ENCODE data around the gene LCN10. TPM values are rescaled to one million over a fixed set of nuclear protein-coding genes. Genes with fewer than 3 reads are reported as not detected.
A peak's percentile ranks its signal among the peaks of the same experiment; 100 is the strongest.

LCN10 gene
- total RNA-seq, 2 experiments from 2014 or later = 0.83 to 1.0 TPM

DNA sequence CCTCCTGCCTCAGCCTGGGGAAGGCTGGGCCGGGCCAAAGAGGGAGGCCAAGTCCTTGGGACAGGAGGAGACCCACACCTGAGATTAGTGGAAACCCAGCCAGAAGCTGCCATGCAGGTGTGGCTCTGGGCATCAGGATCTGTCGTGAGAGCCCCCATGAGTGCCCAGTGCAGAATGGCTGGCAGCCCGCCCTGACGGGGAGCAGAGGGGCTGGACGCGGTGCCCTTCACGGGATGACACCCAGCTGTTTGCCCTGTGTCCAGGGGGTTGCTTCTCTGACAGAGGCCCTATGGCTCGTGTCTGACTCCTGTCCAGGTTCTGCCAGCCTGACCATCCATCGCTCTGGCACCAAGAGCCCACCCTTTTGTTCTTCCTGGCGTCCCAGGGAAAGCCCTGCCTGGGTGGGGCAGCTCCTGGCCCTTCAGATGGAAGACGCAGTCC is 21.8 kb downstream of the LCN10 start:
- no peaks in the 10 kb centered on the region for H3K9me3 Mint-ChIP-seq
- no peak overlapping the region for H3K4me3 Mint-ChIP-seq
- H3K27me3 Mint-ChIP-seq (ENCODE audit: low read depth) = peaks cover under 1% of the 10 kb centered on the region
- DNase-seq = no peak
- CTCF ChIA-PET = no interaction called here
- H3K4me1 Mint-ChIP-seq (ENCODE audit: low read depth) = peaks cover 22% of the 10 kb centered on the region
- H3K36me3 Mint-ChIP-seq (ENCODE audit: low read depth) = peaks cover 22% of the 10 kb centered on the region
- H3K27ac Mint-ChIP-seq = no peak overlapping the region
- intact Hi-C loops (cut with micrococcal nuclease) = no loop called here

- CTCF ChIA-PET = no interaction called here
- Mint-ChIP-seq H3K4me1 (ENCODE audit: low read depth) (peaks cover 17% of the 10 kb centered on the region), H3K9me3 (no peaks in the 10 kb centered on the region), H3K27ac (no peak overlapping the region), H3K4me3 (no peak overlapping the region), H3K27me3 (ENCODE audit: low read depth) (peaks cover 4% of the 10 kb centered on the region), H3K36me3 (ENCODE audit: low read depth) (peaks cover 18% of the 10 kb centered on the region)
- no peak for DNase-seq
- intact Hi-C loops (cut with micrococcal nuclease) = no loop called here
Measured at GRCh38 chr9:136720251-136720897, 22.4 kb downstream of the LCN10 start.

DNA sequence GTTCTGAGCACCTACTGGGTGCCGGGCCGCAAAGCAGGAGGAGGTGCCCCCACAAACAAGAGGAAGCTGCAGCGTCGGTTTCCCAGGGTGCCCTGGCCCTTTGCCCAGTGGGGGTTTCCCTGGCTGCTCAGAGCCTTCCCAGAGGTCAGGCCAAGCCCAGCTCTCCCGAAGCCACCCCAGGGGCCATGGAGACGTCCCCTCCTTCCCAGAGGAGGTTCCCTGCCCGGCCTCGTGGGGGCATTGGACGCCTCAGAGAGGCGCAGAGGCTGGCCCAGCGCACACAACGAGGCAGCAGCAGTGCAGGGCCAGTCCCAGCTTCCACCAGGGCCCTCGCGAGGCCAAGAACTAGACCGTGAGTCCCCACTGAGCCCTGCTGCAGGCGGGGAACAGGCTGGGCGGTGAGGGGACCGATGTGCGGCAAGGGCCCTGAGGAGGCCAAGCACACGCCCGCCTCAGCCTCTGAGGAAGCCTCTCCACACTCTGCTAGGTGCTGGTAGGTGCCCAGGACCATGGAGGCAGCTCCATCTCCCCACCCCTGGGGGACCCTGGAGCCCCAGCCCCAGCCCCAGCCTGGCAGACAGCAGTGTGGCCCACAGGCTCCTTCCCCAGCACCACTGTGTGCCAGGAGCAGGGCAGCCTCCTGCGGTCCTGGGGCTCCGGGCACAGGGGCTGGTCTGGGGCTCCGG is 23.4 kb downstream of the LCN10 start:
- Mint-ChIP-seq H3K9me3 (no peaks in the 10 kb centered on the region), H3K36me3 (ENCODE audit: low read depth) (peaks cover 10% of the 10 kb centered on the region), H3K4me3 (no peak overlapping the region), H3K27me3 (ENCODE audit: low read depth) (peaks cover 6% of the 10 kb centered on the region), H3K4me1 (ENCODE audit: low read depth) (peaks cover 10% of the 10 kb centered on the region), H3K27ac (no peak overlapping the region)
- CTCF ChIA-PET = no interaction called here
- intact Hi-C loops (cut with micrococcal nuclease) = no loop called here
- DNase-seq = no peak

- peaks cover 3% of the 10 kb centered on the region for H3K36me3 Mint-ChIP-seq (ENCODE audit: low read depth)
- CTCF ChIA-PET = no interaction called here
- intact Hi-C loops (cut with micrococcal nuclease) = no loop called here
- no peak overlapping the region for H3K4me3 Mint-ChIP-seq
- H3K27me3 Mint-ChIP-seq (ENCODE audit: low read depth) = peaks cover 12% of the 10 kb centered on the region
- no peaks in the 10 kb centered on the region for H3K9me3 Mint-ChIP-seq
- H3K27ac Mint-ChIP-seq = no peak overlapping the region
- DNase-seq = no peak
- peaks cover 4% of the 10 kb centered on the region for H3K4me1 Mint-ChIP-seq (ENCODE audit: low read depth)
Measured at GRCh38 chr9:136718345-136719194, 24.2 kb downstream of the LCN10 start.

- CTCF ChIA-PET = interaction anchor here (0.6 kb wide), 1 partner anchor 279 kb away, joined by 3 read pairs; no protein-coding TSS in a partner anchor
- Mint-ChIP-seq H3K4me3 (no peak overlapping the region), H3K36me3 (ENCODE audit: low read depth) (peaks cover 1% of the 10 kb centered on the region), H3K27ac (no peak overlapping the region), H3K9me3 (no peaks in the 10 kb centered on the region), H3K4me1 (ENCODE audit: low read depth) (peaks cover 3% of the 10 kb centered on the region), H3K27me3 (ENCODE audit: low read depth) (peaks cover 15% of the 10 kb centered on the region)
- DNase-seq = no peak
- intact Hi-C loops (cut with micrococcal nuclease) = no loop called here
Measured at GRCh38 chr9:136717399-136717798, 25.3 kb downstream of the LCN10 start.

GRCh38 chr9:136714893-136715274 is 27.9 kb downstream of the LCN10 start:
- CTCF ChIA-PET = interaction anchor here (0.8 kb wide), 1 partner anchor 8 kb away, joined by 3 read pairs; no protein-coding TSS in a partner anchor
- no peak overlapping the region for H3K27ac Mint-ChIP-seq

DNA sequence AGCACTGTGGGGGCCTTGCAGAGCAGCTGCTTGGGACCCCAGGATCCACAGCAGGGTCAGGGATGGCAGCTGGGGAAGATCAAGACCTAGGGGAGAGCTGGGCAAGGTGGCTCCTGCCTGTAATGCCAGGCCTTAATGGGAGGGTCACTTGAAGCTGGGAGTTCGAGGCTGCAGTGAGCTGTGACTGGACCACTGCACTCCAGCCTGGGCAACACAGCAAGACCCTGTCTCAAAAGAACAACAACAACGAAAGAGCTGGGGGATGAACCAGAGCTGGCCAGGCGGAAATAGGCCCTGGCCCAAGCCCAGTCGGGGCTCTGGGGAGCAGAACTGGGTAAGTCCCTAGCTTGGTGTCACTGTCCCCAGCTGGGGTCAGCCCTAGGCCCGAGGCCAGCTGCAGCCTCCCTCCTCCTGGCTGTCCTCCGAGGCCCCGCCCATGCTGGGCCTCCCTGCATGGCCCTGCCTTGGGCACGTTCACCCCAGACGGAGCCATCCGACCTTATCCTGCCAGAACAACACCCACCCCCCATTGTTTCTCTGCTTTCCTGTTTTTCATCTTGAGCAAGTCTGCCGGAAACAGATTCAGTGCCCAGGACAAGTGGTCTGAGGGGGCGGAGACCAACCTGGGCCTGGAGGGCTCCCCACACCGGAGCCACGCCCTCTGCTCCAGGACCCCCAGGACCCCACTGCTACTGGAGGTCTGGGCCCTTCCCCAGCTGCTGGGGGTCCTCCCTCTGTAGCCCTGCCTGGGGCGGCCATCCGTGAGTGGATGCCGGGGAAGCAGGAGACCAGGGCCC is 28.4 kb downstream of the LCN10 start:
- intact Hi-C loops (cut with micrococcal nuclease) = no loop called here
- Mint-ChIP-seq H3K27me3 (ENCODE audit: low read depth) (peaks cover 29% of the 10 kb centered on the region), H3K9me3 (no peaks in the 10 kb centered on the region), H3K4me1 (ENCODE audit: low read depth) (peaks cover 4% of the 10 kb centered on the region), H3K27ac (no peak overlapping the region), H3K36me3 (ENCODE audit: low read depth) (no peaks in the 10 kb centered on the region), H3K4me3 (no peak overlapping the region)
- CTCF ChIA-PET = interaction anchor here (0.8 to 1.0 kb wide), 2 partner anchors 8 to 73 kb away, joined by 3 read pairs; no protein-coding TSS in a partner anchor
- no peak for DNase-seq

More at GRCh38 chr9:136714893-136715274, 27.9 kb downstream of the LCN10 start:
- H3K9me3 Mint-ChIP-seq = no peaks in the 10 kb centered on the region
- DNase-seq = no peak
- no peaks in the 10 kb centered on the region for H3K36me3 Mint-ChIP-seq (ENCODE audit: low read depth)
- H3K4me3 Mint-ChIP-seq = no peak overlapping the region
- peaks cover 29% of the 10 kb centered on the region for H3K27me3 Mint-ChIP-seq (ENCODE audit: low read depth)
- peaks cover 4% of the 10 kb centered on the region for H3K4me1 Mint-ChIP-seq (ENCODE audit: low read depth)
- intact Hi-C loops (cut with micrococcal nuclease) = no loop called here

DNA sequence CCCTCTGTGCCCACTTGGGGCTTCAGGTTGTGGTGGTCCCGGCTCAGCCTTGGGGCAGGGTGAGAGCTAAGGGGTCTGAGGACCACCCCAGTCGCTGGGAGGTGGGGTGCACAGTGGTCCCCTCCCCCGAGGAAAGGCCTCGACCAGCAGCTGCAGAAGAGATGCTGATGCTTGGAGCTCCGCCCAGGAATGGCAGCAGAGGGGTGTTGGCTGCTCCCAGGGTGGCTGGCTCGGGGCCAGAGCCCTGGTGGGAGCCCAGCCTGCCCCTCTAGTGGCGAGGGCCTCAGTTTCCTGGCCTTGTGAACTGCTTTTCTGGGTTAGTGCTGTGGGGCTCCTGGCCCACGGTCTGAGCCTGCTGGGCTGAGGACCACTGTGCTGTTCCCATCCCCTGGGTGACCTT is 29.2 kb downstream of the LCN10 start:
- H3K36me3 Mint-ChIP-seq (ENCODE audit: low read depth) = no peaks in the 10 kb centered on the region

GRCh38 chr9:136712690-136713544 is 29.8 kb downstream of the LCN10 start:
- CTCF ChIA-PET = interaction anchor here (1.0 kb wide), 2 partner anchors 14 to 75 kb away, joined by 3 read pairs; no protein-coding TSS in a partner anchor
- Mint-ChIP-seq H3K4me3 (no peak overlapping the region), H3K27me3 (ENCODE audit: low read depth) (peaks cover 31% of the 10 kb centered on the region), H3K27ac (no peak overlapping the region), H3K9me3 (no peaks in the 10 kb centered on the region), H3K4me1 (ENCODE audit: low read depth) (peaks cover 4% of the 10 kb centered on the region), H3K36me3 (ENCODE audit: low read depth) (no peaks in the 10 kb centered on the region)
- intact Hi-C loops (cut with micrococcal nuclease) = no loop called here
- no peak for DNase-seq

More for the DNA sequence above, 29.2 kb downstream of the LCN10 start:
- Mint-ChIP-seq H3K4me3 (no peak overlapping the region), H3K9me3 (no peaks in the 10 kb centered on the region), H3K4me1 (ENCODE audit: low read depth) (peaks cover 4% of the 10 kb centered on the region), H3K27me3 (ENCODE audit: low read depth) (peaks cover 29% of the 10 kb centered on the region), H3K27ac (no peak overlapping the region)
- CTCF ChIA-PET = interaction anchor here (1.0 kb wide), 2 partner anchors 14 to 74 kb away, joined by 3 read pairs; no protein-coding TSS in a partner anchor
- no peak for DNase-seq
- intact Hi-C loops (cut with micrococcal nuclease) = no loop called here

GRCh38 chr9:136711751-136712689 is 30.7 kb downstream of the LCN10 start, which contains the start of gene DIPK1B:
Gene DIPK1B, plus strand, starts transcription at chr9:136712572. Its CDS starts 94 bp downstream, at chr9:136712666.
- H3K36me3 Mint-ChIP-seq (ENCODE audit: low read depth) = no peaks in the 10 kb centered on the region
- H3K4me1 Mint-ChIP-seq (ENCODE audit: low read depth) = peaks cover 4% of the 10 kb centered on the region
- H3K4me3 Mint-ChIP-seq = peak within 1 kb of the TSS; percentile 41
- H3K27me3 Mint-ChIP-seq (ENCODE audit: low read depth) = peaks cover 31% of the 10 kb centered on the region
- intact Hi-C loops (cut with micrococcal nuclease) = no loop called here
- H3K27ac Mint-ChIP-seq = no peak within 1 kb of the TSS
- no peaks in the 10 kb centered on the region for H3K9me3 Mint-ChIP-seq
- CTCF ChIA-PET = no interaction called here
- DNase-seq = no peak

Measured in activated naive CD4-positive, alpha-beta T cell treated with anti-CD3 and anti-CD28 coated beads for 36 hours (primary cell).